NT2/D1 (cell line): ENCODE data around the gene PDE6G.
A peak's percentile ranks its signal among the peaks of the same experiment; 100 is the strongest.
"Not testable (repeated sequence)": the region's sequence is repeated elsewhere in the genome, so short reads cannot be mapped to it uniquely, and the experiment has no call there.

ENCODE experiments used
- DNase-seq: peaks from one replicate; pipeline ENCODE4 v3.0.0-alpha.2; 2011; ENCODE audit warnings: low read depth, low spot score
- H3K27me3 ChIP-seq: 2 replicates; pipeline ENCODE4 v1.6.0; 2011; ENCODE audit warnings: mild to moderate bottlenecking; ENCODE audit not compliant: insufficient read length, insufficient read depth
- H3K36me3 ChIP-seq: 2 replicates; pipeline ENCODE4 v1.6.1; 2011; ENCODE audit warnings: mild to moderate bottlenecking, low read length, mixed read lengths; ENCODE audit not compliant: insufficient read depth, insufficient read length
- H3K4me1 ChIP-seq: 2 replicates; pipeline ENCODE4 v1.5.1; 2011; ENCODE audit not compliant: insufficient read depth, insufficient read length
- H3K4me3 ChIP-seq: 2 replicates; pipeline ENCODE4 v1.5.1; 2011; ENCODE audit warnings: low read depth; ENCODE audit not compliant: insufficient read length
- H3K9ac ChIP-seq: 2 replicates; pipeline ENCODE4 v1.6.0; 2011; ENCODE audit warnings: low read depth; ENCODE audit not compliant: insufficient read length
- H3K9me3 ChIP-seq: 2 replicates; pipeline ENCODE4 v1.5.1; 2011; ENCODE audit warnings: mild to moderate bottlenecking, low read length; ENCODE audit not compliant: insufficient read depth
- SUZ12 ChIP-seq: IDR thresholded peaks from 2 replicates; pipeline ENCODE4 v1.6.1; 2011; ENCODE audit not compliant: insufficient read length, insufficient read depth; ENCODE audit errors: extremely low read depth
- YY1 ChIP-seq: IDR thresholded peaks from 2 replicates; pipeline ENCODE4 v1.6.1; 2011; ENCODE audit not compliant: insufficient read length, insufficient read depth
- ZNF274 ChIP-seq: IDR thresholded peaks from 2 replicates; pipeline ENCODE4 v1.6.1; 2011; ENCODE audit warnings: mild to moderate bottlenecking, low read depth, low read length

The PDE6G gene

DNA sequence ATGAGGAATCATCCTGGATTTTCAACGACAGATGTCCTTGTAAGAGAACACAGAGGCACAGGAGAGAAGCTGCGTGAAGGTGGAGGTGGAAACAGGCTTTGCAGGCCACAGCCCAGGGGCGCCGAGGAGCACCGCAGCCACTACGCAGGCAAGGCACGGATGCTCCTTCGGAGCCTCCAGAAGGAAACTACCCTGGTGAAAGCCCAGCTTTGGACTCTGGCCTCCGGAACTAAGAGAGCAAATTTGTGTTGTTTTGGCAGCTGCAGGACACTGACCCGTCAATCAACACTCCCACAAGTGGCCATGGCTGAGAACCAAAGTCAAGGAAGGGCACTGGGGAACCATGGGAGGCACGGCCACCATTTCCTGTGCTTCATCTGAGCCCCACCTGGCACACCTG is 23.8 kb upstream of the PDE6G start:
- Histone ChIP-seq H3K27me3 (no peaks in the 10 kb centered on the region), H3K36me3 (peaks cover 40% of the 10 kb centered on the region), H3K9me3 (no peaks in the 10 kb centered on the region), H3K4me1 (peaks cover 10% of the 10 kb centered on the region), H3K4me3 (no peak overlapping the region), H3K9ac (no peak overlapping the region)
- no peak for DNase-seq
- no peak for TF ChIP-seq ZNF274
- no peak for TF ChIP-seq YY1
- TF ChIP-seq SUZ12, result no peak

DNA sequence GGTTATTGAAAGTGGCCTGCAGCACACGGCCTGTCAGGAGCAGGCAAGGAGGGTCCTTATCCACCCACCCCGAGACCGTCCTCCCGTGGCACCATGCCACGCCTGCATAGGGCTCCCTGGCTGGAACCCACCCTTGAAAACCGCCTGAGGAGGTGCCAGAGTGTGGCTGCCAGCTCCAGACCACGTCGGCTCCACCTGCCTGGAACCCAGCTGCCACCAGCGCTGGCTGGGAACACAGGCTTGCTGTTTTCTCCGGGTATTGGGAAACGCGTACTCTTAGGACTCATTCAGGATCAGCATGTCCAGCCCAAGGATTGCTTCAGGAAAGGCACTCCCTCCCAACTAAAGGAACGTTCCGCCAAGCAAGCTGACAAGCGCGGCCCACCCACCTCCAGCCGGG is 20.6 kb upstream of the PDE6G start:
- Histone ChIP-seq H3K9ac (no peak overlapping the region), H3K36me3 (peaks cover 63% of the 10 kb centered on the region), H3K9me3 (no peaks in the 10 kb centered on the region), H3K4me1 (peaks cover 3% of the 10 kb centered on the region), H3K4me3 (no peak overlapping the region), H3K27me3 (no peaks in the 10 kb centered on the region)
- no peak for DNase-seq
- TF ChIP-seq ZNF274, result no peak
- TF ChIP-seq YY1, result no peak
- no peak for TF ChIP-seq SUZ12

DNA sequence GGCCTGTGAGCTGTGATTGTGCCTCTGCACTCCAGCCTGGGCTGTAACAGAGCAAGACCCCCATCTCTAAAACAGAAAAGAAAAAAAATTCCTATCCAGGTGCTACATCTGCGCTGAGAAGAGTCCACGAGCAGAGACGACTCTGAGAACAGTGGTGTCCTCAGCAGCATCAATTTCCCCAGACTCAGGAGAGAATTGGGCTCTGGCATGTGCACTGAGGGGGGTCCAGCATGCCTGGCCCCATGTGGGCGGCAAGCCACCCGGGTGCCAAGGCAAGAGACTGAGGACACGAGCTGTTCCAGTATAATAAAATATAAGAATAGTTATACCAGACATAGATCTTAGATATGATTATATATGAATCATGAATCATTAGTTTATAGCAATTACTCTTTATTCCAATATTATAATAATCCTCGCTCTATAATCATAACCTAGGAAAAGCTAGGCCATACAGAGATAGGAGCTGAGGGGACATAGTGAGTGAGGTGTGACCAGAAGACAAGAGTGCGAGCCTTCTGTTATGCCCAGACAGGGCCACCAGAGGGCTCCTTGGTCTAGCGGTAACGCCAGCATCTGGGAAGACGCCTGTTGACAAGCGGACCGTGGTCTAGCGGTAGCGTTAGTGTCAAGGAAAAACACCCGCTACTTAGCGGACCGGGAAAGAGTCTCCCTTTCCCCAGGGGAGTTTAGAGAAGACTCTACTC is 19.3 kb upstream of the PDE6G start:
- H3K4me1 ChIP-seq, H3K9ac ChIP-seq, DNase-seq, H3K9me3 ChIP-seq, H3K27me3 ChIP-seq, H3K4me3 ChIP-seq: not testable (repeated sequence)
- H3K36me3 ChIP-seq, result peaks cover 63% of the 10 kb centered on the region

DNA sequence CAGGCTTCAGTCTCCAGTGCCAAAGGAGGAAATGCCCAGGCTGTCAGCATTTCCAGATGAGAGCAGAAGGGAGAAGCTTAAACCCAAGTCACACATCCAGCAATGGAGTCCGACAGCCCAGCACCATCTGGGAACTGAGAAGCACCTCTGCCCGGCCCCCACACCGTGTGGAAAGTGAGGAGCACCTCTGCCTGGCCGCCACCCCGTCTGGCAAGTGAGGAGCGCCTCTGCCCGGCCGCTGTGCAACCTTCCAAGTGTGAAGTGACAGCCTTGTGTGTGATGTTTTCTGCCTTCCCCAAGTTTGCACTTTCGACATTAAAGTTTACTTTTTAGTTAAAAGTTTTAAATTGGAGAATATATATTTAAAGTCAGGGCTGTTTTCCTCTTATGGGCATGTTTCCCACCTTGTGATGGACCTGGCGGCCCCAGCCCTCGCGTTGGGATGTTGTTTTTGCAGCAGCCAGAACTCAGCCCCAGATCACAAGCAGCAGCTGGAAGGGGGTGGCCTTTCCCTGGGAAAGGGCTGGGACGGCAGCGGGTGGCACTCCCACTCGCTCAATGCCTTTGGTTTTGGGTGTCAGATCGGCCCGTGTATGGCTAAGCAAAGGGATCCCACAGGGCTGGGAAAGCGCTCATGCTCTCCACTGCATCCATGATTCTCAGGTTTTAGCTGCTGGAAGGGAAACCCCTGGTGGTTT is 17.4 kb upstream of the PDE6G start:
- DNase-seq, result no peak
- H3K4me1 ChIP-seq, result peaks cover 8% of the 10 kb centered on the region
- peaks cover 72% of the 10 kb centered on the region for H3K36me3 ChIP-seq
- H3K4me3 ChIP-seq, result no peak overlapping the region
- no peak overlapping the region for H3K9ac ChIP-seq
- H3K27me3 ChIP-seq, result no peaks in the 10 kb centered on the region
- H3K9me3 ChIP-seq, result no peaks in the 10 kb centered on the region
- TF ChIP-seq SUZ12, result no peak

DNA sequence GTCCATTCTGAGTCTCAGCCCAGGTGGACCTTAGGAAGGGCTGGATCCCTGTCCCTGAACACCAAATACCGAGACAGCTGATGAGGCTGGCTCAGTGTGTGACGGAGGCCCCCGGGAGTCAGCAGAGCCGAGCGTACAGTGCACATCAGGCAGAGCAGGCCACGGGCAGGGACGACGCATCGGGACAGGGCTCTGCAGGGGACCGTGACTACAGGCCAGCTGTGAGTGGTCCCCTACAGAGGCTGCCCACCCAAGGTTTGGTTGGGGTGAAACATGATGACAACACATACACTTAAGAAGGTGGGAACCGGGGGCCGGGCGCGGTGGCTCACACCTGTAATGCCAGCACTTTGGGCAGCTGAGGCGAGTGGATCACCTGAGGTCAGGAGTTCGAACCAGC is 16.6 kb upstream of the PDE6G start:
- Histone ChIP-seq H3K9ac (no peak overlapping the region), H3K36me3 (peaks cover 80% of the 10 kb centered on the region), H3K4me1 (peaks cover 13% of the 10 kb centered on the region), H3K27me3 (no peaks in the 10 kb centered on the region), H3K4me3 (no peak overlapping the region), H3K9me3 (no peaks in the 10 kb centered on the region)
- DNase-seq, result no peak
- no peak for TF ChIP-seq SUZ12
- TF ChIP-seq ZNF274, result no peak
- TF ChIP-seq YY1, result no peak

DNA sequence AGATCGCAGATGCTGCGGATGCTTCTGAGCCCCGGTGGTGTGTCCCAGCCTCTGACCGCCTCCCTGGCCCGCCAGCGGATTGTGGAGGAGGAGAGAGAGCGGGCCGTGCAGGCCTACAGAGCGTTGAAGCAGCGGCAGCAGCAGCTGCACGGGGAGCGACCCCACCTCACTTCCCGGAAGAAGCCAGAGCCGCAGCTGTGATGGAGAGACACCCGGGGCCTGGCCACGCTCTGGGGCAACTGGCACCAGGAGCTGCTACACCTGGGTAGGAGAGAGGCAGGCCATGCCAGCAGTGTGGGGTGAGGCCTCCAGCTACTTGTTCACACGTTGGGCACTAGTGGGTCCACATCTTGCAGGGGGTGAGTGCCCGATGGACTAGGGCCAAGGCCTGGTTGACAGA is 16.2 kb upstream of the PDE6G start:
- Histone ChIP-seq H3K4me3 (no peak overlapping the region), H3K9me3 (no peaks in the 10 kb centered on the region), H3K27me3 (no peaks in the 10 kb centered on the region), H3K9ac (no peak overlapping the region), H3K4me1 (peaks cover 14% of the 10 kb centered on the region), H3K36me3 (peaks cover 84% of the 10 kb centered on the region)
- no peak for DNase-seq
- TF ChIP-seq SUZ12, result no peak
- TF ChIP-seq ZNF274, result no peak
- TF ChIP-seq YY1, result no peak

DNA sequence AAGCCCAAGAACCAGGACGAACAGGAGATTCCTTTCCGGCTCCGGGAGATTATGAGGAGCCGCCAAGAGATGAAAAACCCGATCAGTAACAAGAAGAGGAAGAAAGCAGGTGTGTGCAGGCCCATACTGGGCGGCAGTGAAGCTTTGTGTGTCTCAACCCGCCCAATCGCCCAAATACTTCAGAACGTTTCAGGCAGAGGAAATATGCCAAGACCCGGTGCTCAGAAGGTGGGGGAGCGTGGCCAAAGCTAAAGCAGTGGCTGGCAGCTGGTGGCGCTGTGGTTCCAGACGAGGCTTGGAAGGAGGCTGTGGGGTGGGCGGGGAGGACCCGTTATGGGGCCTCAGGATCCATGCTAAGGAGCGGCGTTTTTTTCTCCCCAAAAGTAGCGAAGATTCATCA is 11.4 kb upstream of the PDE6G start:
- Histone ChIP-seq H3K36me3 (peaks cover 71% of the 10 kb centered on the region), H3K27me3 (no peaks in the 10 kb centered on the region)

More for the DNA sequence above, 11.4 kb upstream of the PDE6G start:
- Histone ChIP-seq H3K9ac (peak overlapping the region; percentile 77), H3K4me1 (peaks cover 28% of the 10 kb centered on the region), H3K9me3 (no peaks in the 10 kb centered on the region), H3K4me3 (peak overlapping the region; percentile 24)
- no peak for DNase-seq
- no peak for TF ChIP-seq SUZ12
- no peak for TF ChIP-seq YY1
- no peak for TF ChIP-seq ZNF274
